ENCODE measurements around the gene ZNF639. TPM values are rescaled to one million over a fixed set of nuclear protein-coding genes. Genes with fewer than 3 reads are reported as not detected.

ZNF639 gene
- total and polyA plus RNA-seq, 9 of the 15 experiments (the other 6 are each of a cell fraction or from before 2014, with no cell fraction given) = 17.6 to 88.1 (median 53.7) TPM

DNA sequence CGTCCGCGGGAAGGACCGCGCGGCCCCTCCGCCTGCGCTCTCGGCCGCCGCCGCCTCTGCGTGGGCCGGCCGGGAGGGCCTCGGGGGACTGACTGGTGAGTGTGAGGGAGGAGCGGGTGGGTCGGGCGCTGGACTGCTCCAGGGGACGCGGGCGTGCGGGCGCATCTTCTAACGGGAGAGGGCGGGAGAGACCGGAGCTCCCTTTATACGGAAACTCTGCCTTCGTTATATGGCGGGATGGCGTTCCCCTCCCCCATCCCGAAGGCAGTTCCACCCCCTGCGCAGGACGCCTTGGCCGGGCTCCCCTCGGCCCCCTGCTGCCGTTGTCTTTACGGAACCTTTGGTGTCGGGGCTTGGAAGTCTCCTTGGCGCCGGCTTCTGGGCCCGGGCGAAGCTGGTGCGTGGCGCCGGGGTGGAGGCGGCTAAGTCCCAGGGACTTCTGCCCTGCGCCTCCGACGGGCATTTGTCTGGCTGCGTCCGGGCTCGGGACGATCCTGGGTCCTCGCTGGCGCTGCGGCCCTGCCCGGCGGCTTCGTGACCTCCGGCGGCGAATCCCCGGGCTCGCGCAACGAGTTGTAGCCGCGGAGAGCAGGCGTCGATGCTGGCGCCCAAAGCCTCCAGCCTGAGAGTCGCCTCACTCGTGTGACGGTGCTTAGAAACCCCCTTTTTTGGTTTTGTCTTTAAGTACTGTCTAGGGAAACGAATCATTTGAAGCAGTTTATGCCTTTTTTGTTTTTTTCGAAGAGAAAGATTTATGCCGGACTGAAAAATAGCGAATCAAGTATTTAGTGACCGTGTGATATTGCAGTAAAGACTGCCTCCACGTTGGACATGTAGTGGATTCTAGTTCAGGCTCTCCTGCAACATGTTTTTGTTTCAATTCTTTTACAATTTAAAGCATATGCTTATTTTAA lies 623 bp downstream of the ZNF639 start (continued):
- TF ChIP-seq HEY1 (CRISPR knock-in tag; IDR thresholded peaks at IDR 0.05; ENCODE audit: borderline replicate concordance) (no peak), ZNF41 (CRISPR knock-in tag; conservative IDR thresholded peaks at IDR 0.05) (no peak), FOXM1 (IDR thresholded peaks at IDR 0.05; ENCODE audit: low read depth) (no peak), FOXM1 (CRISPR knock-in tag; IDR thresholded peaks at IDR 0.05; ENCODE audit: low read depth) (no peak), NBN (IDR thresholded peaks at IDR 0.05; ENCODE audit: low read depth) (no peak), TBP (optimal IDR thresholded peaks at IDR 0.05; ENCODE audit: low read depth, low read length) (peak; percentile 50), FOXP1 (CRISPR knock-in tag; IDR thresholded peaks at IDR 0.05) (peak; percentile 65; the same call in 1 of the 2 replicates), JUND (IDR thresholded peaks at IDR 0.05; ENCODE audit: borderline replicate concordance, low read depth, low read length) (no peak), JUND (tag; IDR thresholded peaks at IDR 0.05; ENCODE audit: borderline replicate concordance, low read depth, low read length) (no peak)
- TF ChIP-seq, protein P1, sequence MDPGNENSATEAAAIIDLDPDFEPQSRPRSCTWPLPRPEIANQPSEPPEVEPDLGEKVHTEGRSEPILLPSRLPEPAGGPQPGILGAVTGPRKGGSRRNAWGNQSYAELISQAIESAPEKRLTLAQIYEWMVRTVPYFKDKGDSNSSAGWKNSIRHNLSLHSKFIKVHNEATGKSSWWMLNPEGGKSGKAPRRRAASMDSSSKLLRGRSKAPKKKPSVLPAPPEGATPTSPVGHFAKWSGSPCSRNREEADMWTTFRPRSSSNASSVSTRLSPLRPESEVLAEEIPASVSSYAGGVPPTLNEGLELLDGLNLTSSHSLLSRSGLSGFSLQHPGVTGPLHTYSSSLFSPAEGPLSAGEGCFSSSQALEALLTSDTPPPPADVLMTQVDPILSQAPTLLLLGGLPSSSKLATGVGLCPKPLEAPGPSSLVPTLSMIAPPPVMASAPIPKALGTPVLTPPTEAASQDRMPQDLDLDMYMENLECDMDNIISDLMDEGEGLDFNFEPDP (CRISPR knock-in tag; IDR thresholded peaks at IDR 0.05) = no peak
- TF ChIP-seq, protein P2, sequence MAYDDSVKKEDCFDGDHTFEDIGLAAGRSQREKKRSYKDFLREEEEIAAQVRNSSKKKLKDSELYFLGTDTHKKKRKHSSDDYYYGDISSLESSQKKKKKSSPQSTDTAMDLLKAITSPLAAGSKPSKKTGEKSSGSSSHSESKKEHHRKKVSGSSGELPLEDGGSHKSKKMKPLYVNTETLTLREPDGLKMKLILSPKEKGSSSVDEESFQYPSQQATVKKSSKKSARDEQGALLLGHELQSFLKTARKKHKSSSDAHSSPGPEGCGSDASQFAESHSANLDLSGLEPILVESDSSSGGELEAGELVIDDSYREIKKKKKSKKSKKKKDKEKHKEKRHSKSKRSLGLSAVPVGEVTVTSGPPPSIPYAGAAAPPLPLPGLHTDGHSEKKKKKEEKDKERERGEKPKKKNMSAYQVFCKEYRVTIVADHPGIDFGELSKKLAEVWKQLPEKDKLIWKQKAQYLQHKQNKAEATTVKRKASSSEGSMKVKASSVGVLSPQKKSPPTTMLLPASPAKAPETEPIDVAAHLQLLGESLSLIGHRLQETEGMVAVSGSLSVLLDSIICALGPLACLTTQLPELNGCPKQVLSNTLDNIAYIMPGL (CRISPR knock-in tag; IDR thresholded peaks at IDR 0.05) = 0 out of 2 replicates have a peak, but pooled peaks have one; percentile 65
- TF ChIP-seq, protein P3, sequence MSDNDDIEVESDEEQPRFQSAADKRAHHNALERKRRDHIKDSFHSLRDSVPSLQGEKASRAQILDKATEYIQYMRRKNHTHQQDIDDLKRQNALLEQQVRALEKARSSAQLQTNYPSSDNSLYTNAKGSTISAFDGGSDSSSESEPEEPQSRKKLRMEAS (CRISPR knock-in tag; IDR thresholded peaks at IDR 0.05) = peak; percentile 61

Measured in K562 (cell line).